GM23338 (cell line): ENCODE measurements around the gene GLYATL3. TPM values are rescaled to one million over a fixed set of nuclear protein-coding genes. Genes with fewer than 3 reads are reported as not detected.

Experiments
- ATAC-seq: fragments of 200-7000 bp; cut with Tn5 transposase; 3 replicates; pipeline ENCODE4 v1.9.1; 2020
- DNase-seq: peaks from one replicate; pipeline ENCODE4 v3.0.0-alpha.2; 2015; ENCODE audit warnings: low spot score
- H2AFZ ChIP-seq: fragments of 200-600 bp; sonication (generic); 2 replicates; pipeline ENCODE4 v1.8.0; 2016; ENCODE audit warnings: antibody characterized with exemption, mild to moderate bottlenecking, moderate library complexity
- H3F3A ChIP-seq: fragments of 200-600 bp; sonication (generic); replicated peaks from 2 replicates; pipeline ENCODE4 v1.8.0; 2017; ENCODE audit warnings: antibody characterized with exemption, mixed run types, low read depth
- H3K27ac ChIP-seq: fragments of 200-600 bp; sonication (generic); 2 replicates; pipeline ENCODE4 v1.6.1; 2016; ENCODE audit warnings: low read depth
- H3K27me3 ChIP-seq: fragments of 200-600 bp; sonication (generic); 2 replicates; pipeline ENCODE4 v1.8.0; 2016; ENCODE audit warnings: mild to moderate bottlenecking, mixed run types, moderate library complexity; ENCODE audit not compliant: insufficient read depth
- H3K36me3 ChIP-seq: fragments of 200-600 bp; sonication (generic); 2 replicates; pipeline ENCODE4 v1.8.0; 2016; ENCODE audit warnings: mild to moderate bottlenecking; ENCODE audit not compliant: insufficient read depth
- H3K4me1 ChIP-seq: fragments of 200-600 bp; sonication (generic); 2 replicates; pipeline ENCODE4 v1.8.0; 2016; ENCODE audit warnings: mild to moderate bottlenecking, moderate library complexity; ENCODE audit not compliant: insufficient read depth
- H3K4me2 ChIP-seq: fragments of 200-600 bp; sonication (generic); 2 replicates; pipeline ENCODE4 v1.7.1; 2017; ENCODE audit warnings: mixed run types
- H3K4me3 ChIP-seq: fragments of 200-600 bp; sonication (generic); 2 replicates; pipeline ENCODE4 v1.6.1; 2016; ENCODE audit warnings: mixed run types
- H3K79me2 ChIP-seq: fragments of 200-600 bp; sonication (generic); replicated peaks from 2 replicates; pipeline ENCODE4 v1.8.0; 2017; ENCODE audit warnings: mild to moderate bottlenecking; ENCODE audit not compliant: insufficient read depth
- H3K9me2 ChIP-seq: fragments of 200-600 bp; sonication (generic); 2 replicates; pipeline ENCODE4 v1.8.0; 2017; ENCODE audit not compliant: insufficient read depth
- H4K20me1 ChIP-seq: fragments of 200-600 bp; sonication (generic); replicated peaks from 2 replicates; pipeline ENCODE4 v1.8.0; 2017; ENCODE audit warnings: mild to moderate bottlenecking; ENCODE audit not compliant: insufficient read depth
- H3K27ac Mint-ChIP-seq: 2 replicates; pipeline ENCODE4 v1.8.0; 2020; ENCODE audit warnings: inconsistent platforms, mild to moderate bottlenecking, moderate library complexity, mixed read lengths
- H3K27me3 Mint-ChIP-seq: 3 replicates; pipeline ENCODE4 v1.8.0; 2022; ENCODE audit warnings: low read depth, mild to moderate bottlenecking, moderate library complexity, mixed read lengths, inconsistent platforms; ENCODE audit not compliant: insufficient read depth, poor library complexity
- H3K36me3 Mint-ChIP-seq: 3 replicates; pipeline ENCODE4 v1.8.0; 2021; ENCODE audit warnings: low read depth, mild to moderate bottlenecking, inconsistent platforms, moderate library complexity, mixed read lengths
- H3K4me1 Mint-ChIP-seq: 3 replicates; pipeline ENCODE4 v1.8.0; 2020; ENCODE audit warnings: mild to moderate bottlenecking, inconsistent platforms, mixed read lengths
- H3K4me3 Mint-ChIP-seq: 3 replicates; pipeline ENCODE4 v1.8.0; 2021; ENCODE audit warnings: moderate library complexity, mild to moderate bottlenecking, inconsistent platforms, mixed read lengths
- H3K9me3 Mint-ChIP-seq: 3 replicates; pipeline ENCODE4 v1.8.0; 2020; ENCODE audit warnings: moderate library complexity, mild to moderate bottlenecking, inconsistent platforms, mixed read lengths
- CTCF ChIP-seq, 2 experiments: fragments of 200-600 bp in 1 of 2; sonication (generic) in 1 of 2; conservative IDR thresholded peaks; 2 replicates each; pipeline versions ENCODE4 v1.5.1 to v1.6.1; 2016 to 2017; ENCODE audit warnings: antibody characterized with exemption in 2 of 2, low read depth in 2 of 2, mild to moderate bottlenecking in 2 of 2, moderate library complexity in 1 of 2
- EZH2 ChIP-seq: fragments of 200-600 bp; sonication (generic); IDR thresholded peaks from one replicate; pipeline ENCODE4 v1.8.0; 2017; ENCODE audit warnings: antibody characterized with exemption, mild to moderate bottlenecking, low read depth; ENCODE audit not compliant: unreplicated experiment
- JUNB ChIP-seq: IDR thresholded peaks from one replicate; pipeline ENCODE4 v1.6.1; 2016; ENCODE audit warnings: antibody characterized with exemption; ENCODE audit not compliant: unreplicated experiment
- NANOG ChIP-seq: IDR thresholded peaks from 2 replicates; pipeline ENCODE4 v1.6.1; 2016; ENCODE audit warnings: antibody characterized with exemption, borderline replicate concordance
- POLR2AphosphoS5 ChIP-seq: IDR thresholded peaks from 2 replicates; pipeline ENCODE4 v1.6.1; 2016; ENCODE audit warnings: antibody characterized with exemption, low read depth
- REST ChIP-seq: IDR thresholded peaks from one replicate; pipeline ENCODE4 v1.6.1; 2018; ENCODE audit warnings: antibody characterized with exemption; ENCODE audit not compliant: unreplicated experiment
- ZNF114 ChIP-seq: fragments of 250-450 bp; sonication (Bioruptor Pico); IDR thresholded peaks from 2 replicates; pipeline ENCODE4 v1.5.0; 2020; ENCODE audit warnings: mild to moderate bottlenecking, moderate library complexity
- ZNF462 ChIP-seq: fragments of 250-450 bp; sonication (Bioruptor Pico); IDR thresholded peaks from 2 replicates; pipeline ENCODE4 v1.5.0; 2020; ENCODE audit warnings: mild to moderate bottlenecking, moderate library complexity
- polyA plus RNA-seq: library from polyadenylated mRNA; unstranded; fragments of >200 nt; fragmentation: Nextera tagmentation; extraction: Ambion mirVana; gene quantifications from 2 replicates; pipeline ENCODE4 v1.2.1, GENCODE V29; 2016
- total RNA-seq: library from RNA; depleted of rRNA; stranded (reverse); fragments of >200 nt; shearing (Covaris generic); gene quantifications from 2 replicates; pipeline ENCODE4 v1.2.3, GENCODE V29; 2014

The GLYATL3 gene
- total and polyA plus RNA-seq, 2 experiments from 2014 or later: not detected

DNA sequence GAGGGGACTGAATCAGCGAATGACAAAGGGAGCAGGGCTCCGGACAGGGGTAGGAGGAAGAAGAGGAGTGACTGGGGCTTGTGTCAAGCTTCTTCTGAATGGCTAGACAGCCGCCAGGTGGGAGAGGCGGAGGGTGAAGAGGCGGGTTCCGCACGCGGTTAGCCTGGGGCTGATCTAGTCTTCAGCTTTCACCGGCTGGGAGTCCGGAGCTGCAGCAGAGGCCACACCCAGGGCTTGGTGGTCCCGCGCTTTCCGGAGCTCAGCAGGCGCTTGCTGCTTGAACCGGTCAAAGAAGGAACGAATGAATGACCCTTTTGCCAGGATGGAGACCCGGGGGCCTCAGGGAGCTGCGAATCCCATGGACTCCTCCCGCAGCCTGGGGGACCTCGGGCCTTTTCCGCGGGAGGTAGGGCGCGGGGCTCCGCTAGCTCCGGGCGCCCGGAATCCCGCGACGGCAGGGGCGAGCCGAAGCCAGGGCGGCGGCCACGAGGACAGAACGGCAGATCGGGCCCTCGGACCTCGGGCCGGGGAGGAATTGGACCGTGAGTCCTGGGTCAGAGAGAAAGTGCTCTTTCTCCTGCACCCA, 50.9 kb downstream of the GLYATL3 start, which contains the start of gene C6orf141 (continued):
- TF ChIP-seq REST (no peak), ZNF114 (no peak), JUNB (no peak)

- no peak for TF ChIP-seq JUNB
- no peak for TF ChIP-seq ZNF114
- no peak for TF ChIP-seq CTCF (conservative IDR thresholded peaks at IDR 0.05; ENCODE audit: low read depth in 2 of 2)
- TF ChIP-seq EZH2: peak; percentile 51
- no peak for TF ChIP-seq POLR2AphosphoS5
- peak; percentile 44; the same call in 1 of the 2 replicates for TF ChIP-seq ZNF462 (CRISPR knock-in tag)
- TF ChIP-seq NANOG: peak; percentile 57
- Histone ChIP-seq H3K4me3 (peak overlapping the region; percentile 74), H3K4me2 (peak overlapping the region; percentile 81), H3K79me2 (peaks cover 13% of the 10 kb centered on the region; the same call in 1 of the 2 replicates), H3K27me3 (peaks cover 72% of the 10 kb centered on the region), H2AFZ (peak overlapping the region; percentile 90), H3K9me2 (no peaks in the 10 kb centered on the region), H3K36me3 (no peaks in the 10 kb centered on the region), H3F3A (peaks cover 7% of the 10 kb centered on the region), H3K4me1 (peaks cover 29% of the 10 kb centered on the region), H3K27ac (no peak overlapping the region; the same call in 1 of the 2 replicates), H4K20me1 (no peaks in the 10 kb centered on the region; the same call in 1 of the 2 replicates)
- Mint-ChIP-seq H3K27ac (peak overlapping the region; percentile 25), H3K4me1 (peaks cover 44% of the 10 kb centered on the region), H3K36me3 (peaks cover 27% of the 10 kb centered on the region), H3K9me3 (no peaks in the 10 kb centered on the region), H3K4me3 (peak overlapping the region; percentile 78), H3K27me3 (peaks cover 24% of the 10 kb centered on the region)
- ATAC-seq (peak; percentile 63), DNase-seq (peak; percentile 77)
These were observed 51.5 kb downstream of the GLYATL3 start for GRCh38 chr6:49551078-49551865.
